HG03558 (cell line): ENCODE measurements around the gene FAM219A.

Experiments
- ATAC-seq: cut with Tn5 transposase; IDR thresholded peaks from one replicate; pipeline ENCODE4 v1.9.1; 2021; ENCODE audit warnings: moderate number of reproducible peaks; ENCODE audit not compliant: unreplicated experiment; ENCODE audit errors: extremely low read depth

The FAM219A gene

GRCh38 chr9:34405719-34406118 is 52.7 kb downstream of the FAM219A start:
- ATAC-seq, result no peak

GRCh38 chr9:34403554-34404380 is 54.6 kb downstream of the FAM219A start:
- ATAC-seq, result no peak

GRCh38 chr9:34400686-34401602 is 57.4 kb downstream of the FAM219A start:
- ATAC-seq, result no peak

GRCh38 chr9:34400275-34400674 is 58.1 kb downstream of the FAM219A start:
- no peak for ATAC-seq

GRCh38 chr9:34399729-34400128 is 58.6 kb downstream of the FAM219A start:
- no peak for ATAC-seq

GRCh38 chr9:34398875-34399274 is 59.5 kb downstream of the FAM219A start:
- no peak for ATAC-seq

- no peak for ATAC-seq
These were observed 61.8 kb downstream of the FAM219A start for GRCh38 chr9:34396276-34397214.

- no peak for ATAC-seq
These were observed 65.9 kb downstream of the FAM219A start for GRCh38 chr9:34392511-34392910.

GRCh38 chr9:34387239-34387638 is 71.1 kb downstream of the FAM219A start:
- ATAC-seq, result no peak

GRCh38 chr9:34386656-34387055 is 71.7 kb downstream of the FAM219A start:
- ATAC-seq, result no peak

- ATAC-seq, result no peak
These were observed 72.7 kb downstream of the FAM219A start for GRCh38 chr9:34385561-34386230.

- ATAC-seq, result no peak
These were observed 73.8 kb downstream of the FAM219A start for GRCh38 chr9:34384368-34385165.

GRCh38 chr9:34383904-34384303 is 74.5 kb downstream of the FAM219A start:
- no peak for ATAC-seq

- no peak for ATAC-seq
These were observed 75.5 kb downstream of the FAM219A start for GRCh38 chr9:34382879-34383278.

GRCh38 chr9:34382054-34382453 is 76.3 kb downstream of the FAM219A start:
- no peak for ATAC-seq

GRCh38 chr9:34381323-34381722 is 77.0 kb downstream of the FAM219A start:
- ATAC-seq, result no peak

GRCh38 chr9:34380511-34381315 is 77.7 kb downstream of the FAM219A start:
- no peak for ATAC-seq

- ATAC-seq, result no peak
These were observed 78.3 kb downstream of the FAM219A start for GRCh38 chr9:34380034-34380510.
